ENCODE results near the gene DHX8. TPM values are rescaled to one million over a fixed set of nuclear protein-coding genes. Genes with fewer than 3 reads are reported as not detected.
A peak's percentile ranks its signal among the peaks of the same experiment; 100 is the strongest.

Gene DHX8
- total RNA-seq (22.7 and 30.7 TPM in 2 replicates), polyA plus RNA-seq (16.4 and 28.9 TPM in 2 replicates)

DNA sequence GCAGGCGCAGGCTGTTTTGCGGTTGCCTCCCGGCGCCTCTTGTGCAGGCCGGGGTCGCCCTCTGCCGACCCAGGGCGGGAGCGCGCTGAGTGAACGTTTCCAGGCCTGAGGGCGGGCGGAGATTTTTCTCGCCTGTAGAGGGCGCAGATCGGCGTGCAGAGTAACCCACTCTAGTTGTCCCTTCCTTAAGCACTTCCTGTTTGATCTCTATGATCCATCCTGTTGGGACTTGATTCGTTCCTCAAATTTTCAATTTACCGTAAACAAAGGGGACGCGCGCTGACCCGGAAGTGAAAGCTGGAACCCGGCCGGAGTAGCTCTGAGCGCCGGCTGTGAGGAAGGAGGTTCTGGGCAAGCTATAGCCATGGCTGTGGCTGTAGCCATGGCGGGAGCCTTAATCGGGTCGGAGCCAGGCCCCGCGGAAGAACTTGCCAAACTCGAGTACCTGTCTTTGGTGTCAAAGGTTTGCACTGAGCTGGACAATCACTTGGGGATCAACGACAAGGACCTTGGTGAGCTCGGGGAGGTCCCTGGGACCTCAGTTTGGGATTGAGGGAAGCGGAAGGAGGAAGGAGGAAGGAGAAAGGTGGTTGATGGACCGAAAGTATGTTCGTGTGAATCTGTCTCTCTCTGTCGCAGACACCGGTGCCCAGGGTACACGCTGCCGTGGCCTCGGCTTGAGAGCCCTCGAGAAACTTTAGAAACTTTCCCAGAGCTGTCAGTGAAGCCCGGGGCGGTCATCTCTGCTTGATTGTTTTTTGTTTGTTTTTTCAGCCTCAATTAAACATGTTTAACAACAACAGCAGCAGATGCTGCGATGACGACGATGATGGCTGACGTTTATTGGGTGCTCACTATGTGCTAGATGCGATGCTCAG lies at the start of gene DHX8:
DHX8 (plus strand) TSS at position 302 of the 878 bp plus-strand sequence; CDS start at position 365, 63 bp downstream.
- Histone ChIP-seq H3K36me3 (no peaks in the 10 kb centered on the region), H3K27me3 (no peaks in the 10 kb centered on the region), H3K4me3 (peak within 1 kb of the TSS; percentile 62), H3K9me3 (ENCODE audit: low read depth) (no peaks in the 10 kb centered on the region), H3K27ac (peak within 1 kb of the TSS; percentile 81), H3K4me1 (ENCODE audit: low read depth) (peaks cover 11% of the 10 kb centered on the region)
- peak; percentile 98 to 99 for DNase-seq (ENCODE audit: low read depth in 1 of 2, low spot score in 1 of 2)
- TF ChIP-seq, protein P1, sequence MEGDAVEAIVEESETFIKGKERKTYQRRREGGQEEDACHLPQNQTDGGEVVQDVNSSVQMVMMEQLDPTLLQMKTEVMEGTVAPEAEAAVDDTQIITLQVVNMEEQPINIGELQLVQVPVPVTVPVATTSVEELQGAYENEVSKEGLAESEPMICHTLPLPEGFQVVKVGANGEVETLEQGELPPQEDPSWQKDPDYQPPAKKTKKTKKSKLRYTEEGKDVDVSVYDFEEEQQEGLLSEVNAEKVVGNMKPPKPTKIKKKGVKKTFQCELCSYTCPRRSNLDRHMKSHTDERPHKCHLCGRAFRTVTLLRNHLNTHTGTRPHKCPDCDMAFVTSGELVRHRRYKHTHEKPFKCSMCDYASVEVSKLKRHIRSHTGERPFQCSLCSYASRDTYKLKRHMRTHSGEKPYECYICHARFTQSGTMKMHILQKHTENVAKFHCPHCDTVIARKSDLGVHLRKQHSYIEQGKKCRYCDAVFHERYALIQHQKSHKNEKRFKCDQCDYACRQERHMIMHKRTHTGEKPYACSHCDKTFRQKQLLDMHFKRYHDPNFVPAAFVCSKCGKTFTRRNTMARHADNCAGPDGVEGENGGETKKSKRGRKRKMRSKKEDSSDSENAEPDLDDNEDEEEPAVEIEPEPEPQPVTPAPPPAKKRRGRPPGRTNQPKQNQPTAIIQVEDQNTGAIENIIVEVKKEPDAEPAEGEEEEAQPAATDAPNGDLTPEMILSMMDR (IDR thresholded peaks at IDR 0.05; ENCODE audit: low read depth, low read length) = peak; percentile 100

DNA sequence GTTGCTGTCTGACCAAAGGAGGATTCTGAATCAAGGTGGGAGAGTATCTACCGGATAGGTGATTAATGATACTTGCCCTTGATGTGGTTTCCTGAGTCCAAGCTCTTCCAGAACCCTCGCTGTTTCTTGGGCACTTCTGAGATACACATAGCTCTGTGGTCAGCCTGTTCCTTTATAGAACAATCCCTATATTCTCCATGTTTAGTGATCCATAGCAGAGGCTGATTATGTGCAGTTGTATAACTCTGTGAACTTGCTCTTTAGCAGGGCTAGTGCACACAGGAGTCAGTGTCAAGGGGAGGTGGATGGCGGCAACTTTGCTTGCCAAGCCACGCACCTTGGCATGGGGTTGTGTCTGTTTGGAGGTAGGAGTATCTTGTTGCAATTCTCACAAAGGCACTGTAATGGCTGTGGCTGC lies 48.9 kb upstream of the DHX8 start:
- Histone ChIP-seq H3K27me3 (no peaks in the 10 kb centered on the region), H3K36me3 (no peaks in the 10 kb centered on the region), H3K4me3 (no peak overlapping the region), H3K27ac (no peak overlapping the region), H3K4me1 (ENCODE audit: low read depth) (no peaks in the 10 kb centered on the region), H3K9me3 (ENCODE audit: low read depth) (no peaks in the 10 kb centered on the region)
- TF ChIP-seq, protein P1 (IDR thresholded peaks at IDR 0.05; ENCODE audit: low read depth, low read length) = no peak
- DNase-seq (ENCODE audit: low read depth in 1 of 2, low spot score in 1 of 2) = no peak

DNA sequence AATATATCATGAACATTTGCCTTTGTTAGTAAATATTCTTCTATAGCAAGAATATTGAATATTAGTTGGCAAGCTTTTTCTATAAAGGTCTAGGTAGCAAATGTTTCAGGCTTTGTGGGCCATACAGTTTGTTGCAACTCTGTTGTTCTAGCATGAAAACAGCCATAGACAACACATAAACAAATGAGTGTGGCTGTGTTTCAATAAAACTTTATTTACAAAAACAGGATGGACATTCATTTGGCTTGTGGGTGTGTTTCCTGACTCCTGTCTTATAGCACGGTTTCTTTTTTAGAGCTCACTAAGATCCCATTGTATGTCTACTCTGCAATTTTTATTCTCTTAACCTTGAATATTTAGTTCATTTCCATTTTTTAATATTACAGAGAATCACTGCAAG lies 46.0 kb upstream of the DHX8 start:
- H3K27ac ChIP-seq = no peak overlapping the region
- H3K4me3 ChIP-seq = no peak overlapping the region
- TF ChIP-seq, protein P1 (IDR thresholded peaks at IDR 0.05; ENCODE audit: low read depth, low read length) = no peak
- no peak for DNase-seq (ENCODE audit: low read depth in 1 of 2, low spot score in 1 of 2)
- no peaks in the 10 kb centered on the region for H3K4me1 ChIP-seq (ENCODE audit: low read depth)
- no peaks in the 10 kb centered on the region for H3K27me3 ChIP-seq
- H3K9me3 ChIP-seq (ENCODE audit: low read depth) = no peaks in the 10 kb centered on the region
- H3K36me3 ChIP-seq = no peaks in the 10 kb centered on the region

DNA sequence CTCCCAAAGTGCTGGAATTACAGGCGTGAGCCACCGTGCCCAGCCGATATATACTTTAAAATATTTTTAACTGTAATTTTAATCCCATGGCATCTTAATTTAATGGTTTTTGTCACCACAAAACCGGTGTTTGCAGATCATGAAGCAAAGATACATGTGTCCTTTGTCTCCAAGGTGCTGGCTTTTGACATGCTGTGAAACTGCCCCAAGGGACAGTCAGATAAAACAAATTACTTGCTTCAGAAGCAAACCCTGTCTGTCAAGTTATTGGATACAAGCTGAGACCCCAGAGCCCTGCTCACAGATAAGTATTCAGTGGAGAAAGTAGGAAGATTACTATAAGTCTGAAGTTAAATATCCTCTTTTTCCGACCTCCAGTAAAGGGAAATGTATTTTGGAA lies 45.1 kb upstream of the DHX8 start:
- no peak for DNase-seq (ENCODE audit: low read depth in 1 of 2, low spot score in 1 of 2)
- H3K4me1 ChIP-seq (ENCODE audit: low read depth) = no peaks in the 10 kb centered on the region
- TF ChIP-seq, protein P1 (IDR thresholded peaks at IDR 0.05; ENCODE audit: low read depth, low read length) = no peak
- no peak overlapping the region for H3K4me3 ChIP-seq
- H3K9me3 ChIP-seq (ENCODE audit: low read depth) = no peaks in the 10 kb centered on the region
- peak overlapping the region; percentile 66 for H3K27ac ChIP-seq
- H3K27me3 ChIP-seq = no peaks in the 10 kb centered on the region
- H3K36me3 ChIP-seq = no peaks in the 10 kb centered on the region

DNA sequence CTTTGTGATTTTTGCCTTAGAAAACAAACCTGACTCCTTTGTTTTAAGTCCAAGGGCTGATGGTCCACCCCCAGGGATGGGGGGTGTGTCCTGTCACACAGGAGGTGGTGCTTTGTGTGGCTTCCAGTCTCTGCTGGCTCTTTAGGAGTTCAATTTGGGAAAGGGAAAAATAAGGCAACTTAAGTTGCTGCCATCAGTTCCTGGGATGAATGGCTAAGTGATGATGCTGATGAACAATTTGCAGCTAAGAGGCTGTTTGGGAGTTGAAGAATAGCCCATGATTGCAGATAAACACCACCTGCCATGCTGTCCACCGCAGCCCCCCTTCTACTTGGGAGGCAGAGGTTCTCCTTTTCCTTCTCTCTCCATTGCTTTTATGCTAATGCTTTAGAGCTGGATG lies 44.7 kb upstream of the DHX8 start:
- H3K27ac ChIP-seq = peak overlapping the region; percentile 66
- no peak for DNase-seq (ENCODE audit: low read depth in 1 of 2, low spot score in 1 of 2)

More for the DNA sequence above, 44.7 kb upstream of the DHX8 start:
- TF ChIP-seq, protein P1 (IDR thresholded peaks at IDR 0.05; ENCODE audit: low read depth, low read length) = no peak
- H3K9me3 ChIP-seq (ENCODE audit: low read depth) = no peaks in the 10 kb centered on the region
- H3K4me1 ChIP-seq (ENCODE audit: low read depth) = no peaks in the 10 kb centered on the region
- H3K36me3 ChIP-seq = no peaks in the 10 kb centered on the region
- no peak overlapping the region for H3K4me3 ChIP-seq
- H3K27me3 ChIP-seq = no peaks in the 10 kb centered on the region
